Superior temporal gyrus (tissue), 1 donor: Measurements from ENCODE around the gene ARHGAP30.
"Not testable (repeated sequence)": the region's sequence is repeated elsewhere in the genome, so short reads cannot be mapped to it uniquely, and the experiment has no call there.

Source experiments
- DNase-seq: peaks from one replicate; pipeline ENCODE4 v3.0.0-alpha.2; 2016; ENCODE audit errors: extremely low spot score

ARHGAP30 gene

DNA sequence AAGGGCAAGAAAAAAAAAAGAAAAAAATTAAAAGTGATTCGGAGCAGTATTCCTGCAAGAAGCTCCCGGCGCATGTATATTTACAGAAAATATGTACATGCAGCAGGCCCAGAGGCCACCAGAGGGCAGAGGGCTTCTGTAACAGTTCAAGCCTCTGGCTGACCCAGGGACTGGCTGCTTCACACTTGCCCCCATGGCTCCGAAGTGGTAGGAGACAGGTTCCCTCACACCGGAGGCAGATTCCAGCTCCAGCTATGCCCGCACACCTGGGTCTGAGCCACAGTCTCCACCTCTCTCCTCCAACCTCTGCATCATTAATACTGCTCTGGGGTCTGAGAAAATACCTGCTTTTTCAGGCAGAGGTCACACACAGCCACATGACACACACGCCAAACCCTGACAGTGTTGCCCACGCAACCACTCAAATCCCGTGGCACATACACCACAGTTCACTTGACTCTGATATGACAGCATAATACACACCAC lies 2.2 kb upstream of the ARHGAP30 start:
- peak; percentile 17 for DNase-seq

DNA sequence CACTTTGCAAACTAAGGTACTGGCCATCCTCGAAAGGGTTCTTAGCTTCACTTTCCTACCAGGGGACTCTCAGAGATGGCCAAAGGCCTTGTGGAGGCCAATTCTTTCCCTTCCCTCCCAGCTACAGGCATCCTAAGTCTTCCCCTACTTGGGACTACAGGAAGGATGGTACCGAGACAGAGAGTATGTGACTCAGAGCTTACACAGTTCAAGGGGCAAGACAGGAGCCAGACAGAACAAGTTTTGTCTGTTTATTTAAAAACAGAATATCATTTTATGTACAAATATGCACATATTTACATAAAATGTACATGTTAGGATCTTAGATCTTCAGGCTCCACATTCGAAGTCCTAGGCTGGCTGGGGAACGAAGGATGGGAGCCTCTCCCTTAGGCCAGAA lies 1.1 kb upstream of the ARHGAP30 start:
- no peak for DNase-seq

DNA sequence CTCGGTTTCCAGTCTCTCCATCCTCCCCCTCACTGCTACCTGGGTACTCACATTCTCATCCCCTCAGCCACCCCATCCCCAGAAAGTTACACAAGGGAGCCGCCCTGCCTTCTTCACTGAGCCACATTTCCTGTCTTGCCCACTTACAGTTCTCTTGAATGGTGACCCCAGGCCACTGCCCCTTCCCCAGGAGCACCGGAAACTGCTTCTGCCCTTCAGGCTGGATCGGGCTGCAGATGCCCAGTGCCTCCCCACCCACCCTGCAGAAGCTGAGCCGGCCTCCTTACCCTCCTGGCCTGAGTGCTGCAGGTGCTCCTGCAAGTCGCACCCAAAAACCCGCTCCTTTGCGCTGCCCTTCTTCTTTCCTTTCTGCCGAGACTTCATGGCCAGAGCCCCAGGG lies 450 bp downstream of the ARHGAP30 start:
- DNase-seq = no peak

DNA sequence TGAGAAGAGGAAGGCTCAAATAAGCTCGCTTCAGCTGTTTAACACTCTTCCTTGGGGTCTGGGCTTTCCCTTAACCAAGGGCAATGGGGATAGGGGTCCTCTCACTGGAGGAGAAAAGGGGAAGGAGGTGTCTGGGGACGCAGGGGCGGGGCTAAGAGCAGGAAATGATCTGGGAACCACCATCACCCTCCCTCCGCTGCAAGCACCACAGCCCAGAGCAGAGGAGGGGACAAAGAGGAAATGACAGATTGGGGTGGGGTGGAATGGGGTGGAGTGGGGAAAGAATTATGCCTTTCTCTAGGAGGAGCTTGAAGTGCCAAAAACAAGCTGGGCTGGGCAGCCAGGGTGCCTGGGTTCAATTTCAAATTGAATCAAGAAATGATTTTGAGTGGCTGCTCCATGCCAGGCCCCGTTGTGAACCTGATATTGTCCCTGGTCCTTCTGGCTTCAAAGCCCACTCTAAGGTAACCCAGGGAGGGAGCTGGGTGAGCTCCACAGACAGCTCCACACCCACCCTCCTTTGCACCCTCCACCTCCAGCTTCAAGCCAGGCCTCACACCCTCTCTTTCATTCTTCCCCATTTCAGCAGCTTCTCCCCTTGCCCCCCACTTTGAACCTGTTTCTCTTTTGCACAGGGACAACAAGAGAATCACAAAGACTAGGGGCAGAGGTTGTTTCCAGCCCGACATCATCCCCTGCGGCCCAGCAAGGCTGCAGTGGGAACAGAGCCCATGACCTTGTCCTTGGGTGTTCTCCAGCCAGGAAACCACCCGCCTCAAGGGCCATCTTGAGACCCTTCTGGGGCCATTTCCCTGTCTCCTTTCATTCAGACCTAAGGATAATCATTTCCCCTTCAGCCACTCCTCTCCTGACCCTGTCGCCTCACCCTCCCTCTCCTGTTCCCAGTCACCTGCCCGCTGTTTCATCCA lies 1.1 kb downstream of the ARHGAP30 start:
- DNase-seq = peak; percentile 9

DNA sequence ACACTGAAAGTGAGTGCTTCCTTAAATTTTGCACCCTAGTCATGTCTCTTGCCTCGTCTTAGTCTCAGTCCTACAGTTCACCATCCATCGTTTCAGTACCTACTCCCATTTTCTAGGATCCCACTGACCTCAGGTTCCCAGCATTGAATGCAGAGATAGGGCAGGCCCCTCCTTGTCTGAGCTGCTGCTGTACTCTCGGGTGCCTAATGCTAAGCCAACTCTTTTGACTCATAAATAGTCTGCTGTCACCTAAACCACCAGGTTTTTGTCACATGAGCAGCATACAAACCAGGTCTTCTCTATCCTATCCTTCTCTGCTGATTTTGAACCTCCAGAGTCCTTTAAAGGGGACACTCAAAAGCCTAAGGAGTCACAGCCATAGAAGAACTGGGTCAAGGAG lies 3.0 kb downstream of the ARHGAP30 start:
- DNase-seq = no peak

DNA sequence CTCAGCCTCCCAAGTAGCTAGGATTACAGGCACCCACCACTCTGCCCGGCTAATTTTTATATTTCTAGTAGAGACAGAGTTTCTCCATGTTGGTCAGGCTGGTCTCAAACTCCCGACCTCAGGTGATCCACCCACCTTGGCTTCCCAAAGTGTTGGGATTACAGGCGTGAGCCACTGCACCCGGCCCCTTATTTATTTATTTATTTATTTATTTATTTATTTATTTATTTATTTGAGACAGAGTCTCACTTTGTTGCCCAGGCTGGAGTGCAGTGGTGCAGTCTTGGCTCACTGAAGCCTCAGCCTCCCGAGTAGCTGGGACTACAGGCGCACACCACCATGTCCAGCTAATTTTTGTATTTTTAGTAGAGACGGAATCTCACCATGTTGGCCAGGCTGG lies 4.0 kb downstream of the ARHGAP30 start:
- DNase-seq = not testable (repeated sequence)

DNA sequence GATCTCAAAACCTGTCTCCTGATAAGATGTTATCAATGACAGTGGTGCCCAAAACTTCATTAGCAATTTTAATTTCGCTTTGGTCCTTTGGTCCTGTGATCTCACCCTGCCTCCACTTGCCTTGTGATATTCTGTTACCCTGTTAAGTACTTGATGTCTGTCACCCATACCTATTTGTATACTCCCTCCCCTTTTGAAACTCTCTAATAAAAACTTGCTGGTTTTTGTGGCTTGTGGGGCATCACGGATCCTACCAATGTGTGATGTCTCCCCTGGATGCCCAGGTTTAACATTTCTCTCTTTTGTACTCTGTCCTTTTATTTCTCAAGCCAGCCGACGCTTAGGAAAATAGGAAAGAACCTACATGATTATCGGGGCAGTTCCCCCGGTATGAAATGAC lies 5.8 kb downstream of the ARHGAP30 start:
- DNase-seq = not testable (repeated sequence)

DNA sequence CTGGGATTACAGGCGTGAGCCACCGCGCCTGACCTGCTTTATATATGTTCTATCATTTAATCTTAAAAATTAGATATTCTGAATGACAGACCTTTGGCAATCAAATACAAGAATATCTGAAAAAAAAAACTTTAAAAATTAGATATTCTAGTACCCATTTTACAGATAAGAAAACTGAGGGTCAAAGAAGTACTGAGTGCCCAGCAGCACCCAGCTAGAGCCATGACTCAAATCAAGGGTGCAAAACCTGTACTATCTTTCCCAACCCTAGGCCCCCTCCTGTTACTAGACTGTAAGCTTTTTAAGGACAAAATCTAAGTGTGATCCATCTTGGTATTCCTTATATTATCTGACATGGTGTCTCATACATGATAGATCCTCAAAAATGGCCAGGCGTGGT lies 8.3 kb downstream of the ARHGAP30 start:
- no peak for DNase-seq

DNA sequence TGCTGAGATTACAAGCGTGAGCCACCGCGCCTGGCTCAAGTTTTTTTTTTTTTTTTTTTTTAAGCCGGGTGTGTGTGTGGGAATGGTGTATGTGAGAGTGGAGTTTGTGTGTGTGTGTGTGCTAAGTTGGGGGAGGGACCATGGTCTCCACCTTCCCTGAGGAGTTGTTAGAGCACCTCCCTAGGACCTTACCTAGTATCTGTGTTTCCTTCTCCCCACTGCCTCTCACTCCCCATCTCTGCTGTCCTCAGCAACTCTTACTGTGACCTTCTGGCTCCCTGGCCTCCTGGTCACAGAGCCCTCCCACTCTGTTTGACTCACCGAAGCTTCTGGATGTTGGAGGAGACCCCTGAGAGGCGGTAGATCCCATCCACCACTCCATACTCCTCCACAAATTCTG lies 10.4 kb downstream of the ARHGAP30 start:
- DNase-seq = no peak

DNA sequence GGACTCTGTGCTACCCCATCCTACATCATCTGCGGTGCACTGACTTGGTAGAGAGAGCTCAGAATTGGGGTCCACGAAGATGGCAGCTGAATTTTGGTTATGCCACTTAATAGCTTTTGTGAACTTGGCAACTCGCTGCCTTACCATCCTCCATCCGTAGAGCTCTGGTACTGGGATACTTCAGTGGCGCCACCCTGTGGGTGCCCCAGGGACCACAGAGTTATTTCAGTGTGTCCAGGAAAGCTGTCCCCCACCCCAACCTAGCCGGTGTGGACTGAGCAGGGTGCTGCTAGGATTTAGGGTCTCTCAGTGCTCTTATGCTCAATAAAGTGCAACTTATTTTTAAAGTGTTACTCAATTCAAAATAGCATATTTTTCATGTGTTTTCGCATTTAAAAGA lies 14.9 kb downstream of the ARHGAP30 start:
- DNase-seq = no peak

DNA sequence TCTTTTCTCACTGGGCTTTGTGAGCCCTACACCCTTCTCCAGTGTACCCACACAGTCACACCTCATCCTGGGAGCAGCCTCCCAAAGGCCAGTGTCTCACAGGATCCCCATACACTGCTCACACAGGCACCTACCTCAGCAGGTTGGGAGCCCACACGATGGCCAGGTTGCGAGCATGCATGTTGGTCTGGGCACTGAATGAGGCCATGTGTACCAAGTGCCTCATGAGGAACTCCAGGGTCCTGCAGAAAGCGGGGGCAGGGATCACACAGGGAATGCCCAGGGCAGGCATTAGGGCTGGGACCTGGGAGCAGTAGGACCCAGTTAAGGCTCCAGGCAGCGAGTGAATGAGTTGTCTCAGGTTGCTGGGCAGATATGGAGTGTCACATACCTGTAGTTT lies 15.5 kb downstream of the ARHGAP30 start:
- no peak for DNase-seq

DNA sequence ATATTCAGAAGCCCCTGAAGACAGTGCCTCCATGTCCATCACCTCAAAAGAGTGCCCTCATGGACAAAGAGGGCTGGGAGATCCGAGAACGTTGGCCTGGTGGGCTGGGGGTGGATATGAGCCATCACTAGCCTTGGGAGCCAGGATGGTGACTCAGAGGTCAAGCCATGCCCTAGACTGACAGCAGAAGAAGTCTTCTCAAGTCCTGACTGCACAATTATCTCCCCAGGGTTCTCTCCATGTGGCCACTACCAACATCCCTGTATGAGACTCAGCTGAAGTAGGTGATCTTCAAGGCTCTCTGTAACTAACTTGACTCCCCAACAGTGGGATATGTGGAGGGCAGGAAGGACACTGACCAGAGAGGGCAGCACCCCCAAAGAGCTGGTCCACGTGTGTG lies 16.8 kb downstream of the ARHGAP30 start:
- DNase-seq = no peak

DNA sequence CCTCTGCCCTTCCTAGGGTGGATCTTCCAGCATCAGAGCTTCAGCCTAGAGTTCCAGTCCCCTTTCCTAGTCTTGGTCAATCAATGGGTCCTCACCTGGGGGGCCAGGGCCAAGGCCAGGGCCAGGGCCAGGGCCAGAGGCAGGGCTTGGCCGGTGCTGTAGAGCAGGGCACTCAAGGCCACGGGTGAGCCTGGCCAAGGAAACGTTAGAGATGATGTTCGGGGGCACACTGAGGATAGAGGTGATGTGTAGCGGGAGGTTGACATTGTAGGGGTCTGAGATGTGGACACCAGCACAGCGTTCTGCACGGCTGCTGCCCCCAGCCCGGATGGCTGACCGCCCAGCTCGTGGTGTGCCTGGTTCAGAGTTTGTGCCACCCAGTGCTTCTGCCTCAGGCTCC lies 18.5 kb downstream of the ARHGAP30 start:
- no peak for DNase-seq

DNA sequence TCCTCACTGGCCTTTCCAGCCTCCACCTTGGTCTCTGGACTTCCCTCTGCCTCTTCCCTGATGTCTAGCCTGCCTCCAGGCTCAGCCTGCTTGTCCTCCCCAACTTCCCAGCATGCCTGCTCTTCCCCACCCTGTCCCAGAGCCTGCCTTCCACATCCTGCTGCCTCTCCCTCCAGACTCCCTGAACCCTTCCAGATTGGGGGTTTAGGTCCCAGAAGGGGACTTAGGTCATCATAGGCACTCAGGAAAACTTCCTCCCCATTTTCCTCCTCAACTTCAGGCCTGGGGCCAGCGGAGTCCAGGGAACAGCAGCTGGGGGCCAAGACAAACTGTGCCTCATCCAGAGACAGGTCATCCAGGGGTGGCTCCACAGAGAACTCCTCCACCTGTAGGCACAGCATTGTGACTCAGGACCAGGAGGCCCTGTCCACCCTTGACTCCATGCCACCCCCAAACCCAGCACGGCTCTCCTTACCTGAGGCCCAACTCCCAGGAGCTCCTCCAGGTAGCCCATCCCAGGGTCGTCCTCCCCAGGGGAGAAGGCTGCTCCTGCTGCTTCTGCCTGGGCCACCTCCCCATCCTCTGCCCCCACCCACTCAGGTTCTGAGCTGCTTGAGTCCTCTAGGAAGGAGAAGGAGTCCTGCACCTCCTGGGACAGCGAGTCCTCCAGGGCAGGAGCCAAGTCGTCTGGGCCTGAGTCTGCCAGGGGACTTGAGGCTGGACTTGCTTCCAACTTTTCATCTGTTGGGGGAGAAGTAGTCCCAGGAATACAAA lies 20.6 kb downstream of the ARHGAP30 start:
- DNase-seq = no peak

DNA sequence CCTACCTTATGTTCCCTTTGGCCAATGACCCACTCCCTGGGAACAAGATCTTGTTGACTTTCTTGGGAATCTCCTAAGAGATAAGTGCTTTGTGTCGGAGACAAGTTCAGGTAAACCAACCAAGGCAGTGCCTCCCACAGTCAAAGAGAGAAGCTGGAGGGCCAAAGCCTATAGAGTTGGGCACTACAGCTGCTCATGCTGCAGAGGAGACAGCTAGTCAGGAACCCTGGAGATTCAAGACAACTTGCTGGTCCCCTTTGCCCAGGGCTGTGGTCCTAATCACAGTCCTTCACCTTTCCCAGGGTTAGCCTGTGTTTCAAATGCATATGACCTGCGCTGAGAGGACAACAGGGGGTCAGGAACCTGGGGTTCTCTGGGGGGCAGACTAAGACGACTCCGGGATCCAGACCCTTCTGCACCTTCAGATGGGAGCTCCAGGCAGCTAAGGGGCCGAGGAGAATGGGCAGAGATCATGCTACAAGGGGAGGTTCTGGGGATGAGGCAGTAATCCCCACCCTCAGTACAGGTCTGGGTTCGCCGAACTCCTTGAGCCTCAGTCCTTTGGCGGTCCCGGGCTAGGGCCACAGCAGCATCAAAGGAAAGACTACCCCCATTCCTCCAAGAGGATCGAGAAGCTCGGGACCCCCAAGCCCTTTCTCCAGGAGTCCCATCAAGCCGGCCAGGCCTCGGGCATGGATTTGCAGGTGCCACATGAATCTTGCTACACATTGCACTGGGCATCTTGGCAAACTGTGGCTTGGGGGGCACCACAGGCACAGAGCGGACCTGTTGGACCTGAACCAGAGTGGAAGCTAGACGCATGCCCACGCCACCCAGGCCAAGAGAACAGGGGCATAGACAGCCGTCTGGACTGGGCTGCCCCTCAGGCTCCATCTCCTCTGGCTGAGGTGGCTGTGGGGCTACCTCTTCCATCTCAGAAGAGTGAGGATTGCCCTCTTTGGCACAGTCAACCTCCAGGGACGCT lies 22.0 kb downstream of the ARHGAP30 start:
- DNase-seq = no peak

DNA sequence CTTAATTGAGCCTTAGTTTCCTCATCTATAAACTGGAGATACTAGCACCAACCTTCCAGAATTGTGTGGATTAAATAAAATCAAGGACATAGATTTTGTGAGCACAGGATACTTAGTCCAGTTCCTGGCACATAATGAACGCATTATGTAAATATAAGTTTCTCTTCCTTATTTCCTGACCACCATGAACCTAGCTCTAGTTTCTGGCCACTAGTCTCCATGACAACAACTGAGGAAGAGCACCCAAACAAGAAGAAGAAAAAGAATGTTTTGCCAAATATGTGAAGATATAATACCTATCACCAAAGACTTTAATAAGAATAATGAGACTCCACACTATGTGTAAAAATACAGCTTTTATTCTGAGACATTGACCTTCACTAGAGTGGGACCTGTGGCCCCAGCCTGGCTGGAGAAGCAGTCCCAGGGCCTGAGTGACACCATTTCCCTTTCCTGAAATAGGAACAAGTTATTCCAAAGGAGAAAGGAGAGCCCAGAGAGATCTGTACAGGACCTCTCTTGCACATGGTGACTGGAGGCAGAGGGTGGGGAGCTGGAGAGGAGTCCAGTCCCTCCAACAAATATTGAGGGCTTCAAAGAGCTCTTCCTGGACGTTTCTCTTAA lies 23.0 kb downstream of the ARHGAP30 start:
- no peak for DNase-seq

DNA sequence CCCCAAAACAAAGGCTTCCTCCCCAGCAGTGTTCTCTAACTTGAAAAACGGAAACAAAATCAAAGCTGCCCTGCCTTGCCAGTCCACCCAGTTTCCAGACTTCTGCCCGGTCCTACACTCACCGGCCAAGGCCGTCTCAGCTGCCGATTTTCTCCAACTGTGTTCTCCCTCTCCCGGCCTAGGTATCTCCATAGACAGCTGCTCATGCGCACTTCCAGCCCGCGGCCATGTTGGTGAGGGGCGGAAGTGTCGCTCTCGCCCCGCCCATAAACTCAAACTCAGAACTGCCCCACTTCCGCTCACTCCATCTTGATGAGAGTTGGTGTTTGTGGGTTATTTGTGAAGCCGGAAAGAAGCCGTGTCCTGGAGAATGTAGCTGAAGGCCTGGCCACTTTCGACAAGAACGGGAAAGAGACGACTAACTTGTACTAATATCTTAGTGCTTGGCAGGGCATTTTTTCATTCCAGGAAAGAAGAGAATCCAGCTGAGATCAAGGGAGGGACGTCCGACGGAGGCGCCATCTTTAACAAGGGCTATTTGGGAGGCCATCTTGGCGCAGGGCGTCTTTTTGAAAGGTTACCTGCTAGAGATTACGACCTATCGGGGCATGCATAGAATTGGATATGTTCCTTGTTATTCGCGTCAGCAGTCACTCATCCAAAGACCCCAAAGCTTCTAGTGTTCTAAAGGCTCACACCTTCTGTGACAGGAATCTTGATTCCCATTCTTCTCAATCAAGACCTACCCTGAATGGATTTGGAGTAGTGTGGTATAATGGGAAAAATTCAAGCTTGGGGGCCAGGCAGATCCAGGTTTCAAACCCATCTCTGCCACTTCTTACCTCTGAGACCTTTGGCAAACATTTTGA lies 23.7 kb downstream of the ARHGAP30 start, which contains the start of gene USF1:
Gene USF1, minus strand, starts transcription at position 242 of the 869 bp plus-strand sequence. CDS start 2,702 bp downstream, outside the sequence.
- DNase-seq = peak; percentile 99

DNA sequence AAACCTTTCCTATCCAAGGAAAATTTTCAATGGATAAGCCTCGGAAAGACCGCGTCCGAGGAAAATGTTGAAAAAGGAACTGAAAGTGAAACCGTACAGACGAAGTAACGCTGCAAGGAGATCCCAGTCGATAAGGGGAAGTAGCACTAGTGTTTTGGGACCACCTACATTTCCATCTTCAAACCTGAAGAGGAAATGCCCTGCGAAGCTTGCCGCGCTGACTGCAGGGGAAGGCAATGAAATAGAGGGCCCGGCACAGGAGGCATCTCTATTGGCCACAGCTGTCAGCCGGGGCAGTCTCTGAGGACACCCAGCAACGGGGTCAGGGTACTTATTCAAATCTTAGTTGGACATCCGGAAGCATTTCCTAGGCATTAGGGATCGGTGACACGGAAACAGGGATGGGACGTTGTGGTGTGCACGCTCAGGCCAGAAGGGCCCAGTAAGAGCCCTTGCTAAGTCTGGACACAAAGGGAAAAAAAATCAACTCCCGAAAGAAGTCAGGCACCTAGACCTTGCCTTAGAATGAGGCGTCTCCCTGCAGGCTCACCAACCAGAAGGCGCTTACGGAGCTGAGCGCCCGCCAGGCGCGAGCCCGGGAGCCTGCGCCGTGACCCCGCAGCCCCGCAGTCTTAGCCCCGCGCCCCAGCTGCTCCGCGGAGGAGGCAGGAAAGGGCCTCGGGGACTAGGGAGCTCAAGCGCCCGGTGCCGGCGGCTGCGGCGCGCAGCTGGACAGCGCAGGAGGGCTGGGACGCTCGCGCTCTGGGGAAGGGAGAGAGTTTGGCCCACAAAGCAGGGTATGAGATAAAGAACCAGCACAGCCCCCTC lies 24.6 kb downstream of the ARHGAP30 start:
- peak; percentile 69 for DNase-seq

DNA sequence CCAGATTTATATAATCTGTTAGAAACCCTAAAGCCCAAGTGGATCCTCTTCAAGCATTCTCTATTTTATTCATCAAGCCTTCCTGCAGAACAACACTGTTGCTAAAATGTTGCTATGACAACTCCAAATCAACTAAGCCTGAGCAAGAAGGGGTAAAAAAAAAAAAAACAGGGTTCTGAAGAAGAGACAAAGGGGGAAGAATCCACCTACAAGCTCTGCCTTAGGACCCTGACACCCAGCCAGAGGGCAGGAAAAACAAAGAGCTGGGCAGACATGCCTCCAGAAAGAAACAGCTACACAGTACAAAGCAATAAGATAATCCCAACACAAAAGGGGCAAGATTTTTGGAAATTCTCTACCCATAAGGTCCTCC lies 25.2 kb downstream of the ARHGAP30 start:
- no peak for DNase-seq
